Keratinocyte (primary cell): ENCODE results near the gene RSPRY1. TPM values are rescaled to one million over a fixed set of nuclear protein-coding genes. Genes with fewer than 3 reads are reported as not detected.

Experiments used
- DNase-seq: peaks from one replicate; pipeline ENCODE4 v3.0.0-alpha.2; 2011; ENCODE audit warnings: low read depth, missing footprints, low spot score
- FAIRE-seq: peaks from 2 replicates; lab custom pipeline; 2011; peaks lifted over from hg19 to GRCh38; lab: Jason Lieb, UNC
- H2AFZ ChIP-seq: 2 replicates; pipeline ENCODE4 v1.6.0; 2012; ENCODE audit warnings: low read length, control low read depth, inconsistent platforms; ENCODE audit not compliant: control insufficient read depth
- H3K27ac ChIP-seq: 2 replicates; pipeline ENCODE4 v1.5.1; 2011; ENCODE audit warnings: low read length; ENCODE audit not compliant: control insufficient read depth, insufficient read depth
- H3K27me3 ChIP-seq: 3 replicates; pipeline ENCODE4 v1.6.0; 2011; ENCODE audit warnings: low read length; ENCODE audit not compliant: control insufficient read depth, insufficient read depth; ENCODE audit errors: extremely low read depth
- H3K36me3 ChIP-seq, 2 experiments: 2 replicates in 1 of 2; 3 replicates in 1 of 2; pipeline ENCODE4 v1.5.1; 2011; ENCODE audit warnings: low read length in 2 of 2, mild to moderate bottlenecking in 1 of 2; ENCODE audit not compliant: control insufficient read depth in 2 of 2, insufficient read depth in 2 of 2; ENCODE audit errors: extremely low read depth in 1 of 2
- H3K4me1 ChIP-seq: 3 replicates; pipeline ENCODE4 v1.5.1; 2011; ENCODE audit warnings: low read length; ENCODE audit not compliant: control insufficient read depth, insufficient read depth; ENCODE audit errors: extremely low read depth
- H3K4me2 ChIP-seq: 3 replicates; pipeline ENCODE4 v1.6.0; 2011; ENCODE audit warnings: low read depth, low read length; ENCODE audit not compliant: control insufficient read depth, insufficient read depth; ENCODE audit errors: extremely low read depth
- H3K4me3 ChIP-seq, 3 experiments: fragments of 200-600 bp in 1 of 3; sonication (generic) in 1 of 3; 2 replicates in 2 of 3; 3 replicates in 1 of 3; pipeline ENCODE4 v1.5.1; 2011 to 2016; ENCODE audit warnings: low read length in 3 of 3, mild to moderate bottlenecking in 3 of 3, control low read depth in 2 of 3, inconsistent platforms in 1 of 3, low read depth in 1 of 3, mixed read lengths in 1 of 3, mixed run types in 1 of 3, moderate library complexity in 1 of 3; ENCODE audit not compliant: control insufficient read depth in 2 of 3, insufficient read depth in 2 of 3; ENCODE audit errors: extremely low read depth in 1 of 3
- H3K79me2 ChIP-seq: 2 replicates; pipeline ENCODE4 v1.6.0; 2012; ENCODE audit warnings: low read length; ENCODE audit not compliant: control insufficient read depth, insufficient read depth
- H3K9ac ChIP-seq: 3 replicates; pipeline ENCODE4 v1.6.0; 2011; ENCODE audit warnings: low read length; ENCODE audit not compliant: control insufficient read depth, insufficient read depth; ENCODE audit errors: extremely low read depth
- H3K9me1 ChIP-seq: 3 replicates; pipeline ENCODE4 v1.6.0; 2011; ENCODE audit warnings: low read length; ENCODE audit not compliant: control insufficient read depth, insufficient read depth; ENCODE audit errors: extremely low read depth
- H3K9me3 ChIP-seq: 2 replicates; pipeline ENCODE4 v1.5.1; 2012; ENCODE audit warnings: low read depth, low read length; ENCODE audit not compliant: control insufficient read depth
- H4K20me1 ChIP-seq: 3 replicates; pipeline ENCODE4 v1.6.0; 2011; ENCODE audit warnings: low read length; ENCODE audit not compliant: control insufficient read depth, insufficient read depth; ENCODE audit errors: extremely low read depth
- CTCF ChIP-seq, 3 experiments: IDR thresholded peaks in 1 of 3; conservative IDR thresholded peaks in 1 of 3; optimal IDR thresholded peaks in 1 of 3; 2 replicates in 2 of 3; 3 replicates in 1 of 3; pipeline versions ENCODE3 to v1.5.1; 2011; ENCODE audit warnings: low read length in 3 of 3, mild to moderate bottlenecking in 3 of 3, moderate library complexity in 2 of 3, control low read depth in 1 of 3, inconsistent platforms in 1 of 3; ENCODE audit not compliant: insufficient read depth in 2 of 3; ENCODE audit errors: extremely low read depth in 1 of 3
- EZH2 ChIP-seq: IDR thresholded peaks from one replicate; pipeline ENCODE4 v1.6.1; 2012; ENCODE audit warnings: inconsistent platforms, mild to moderate bottlenecking, low read length, moderate library complexity
- dilution Hi-C: fragments of 300-500 bp; cut with MboI; formaldehyde crosslinking; loops from one replicate; pipeline ENCODE4 v1.7.0; 2020; ENCODE audit warnings: low sequenced_read_pairs; ENCODE audit not compliant: extremely low pct_ligation_motif_present
- polyA plus RNA-seq, 5 experiments: library from polyadenylated mRNA; depleted of rRNA in 3 of 5; stranded (reverse) in 3 of 5; stranded (forward) in 1 of 5; unstranded in 1 of 5; fragments of >200 nt; gene quantifications; 1 replicate in 1 of 5; 2 replicates in 3 of 5; 3 replicates in 1 of 5; pipeline versions ENCODE4 v1.2.1 to v1.2.3, GENCODE V29; 2011 to 2012; ENCODE audit warnings: missing spikeins in 2 of 5, low read depth in 1 of 5, low replicate concordance in 1 of 5

Gene RSPRY1
- polyA plus RNA-seq, 1 donor (not counting 4 experiments of a cell fraction or from before 2014, with no cell fraction given) = 42.2 TPM

- DNase-seq (no peak), FAIRE-seq (no peak)
- Histone ChIP-seq H2AFZ (no peak overlapping the region), H3K4me1 (peaks cover 16% of the 10 kb centered on the region), H3K4me3 (no peak overlapping the region), H3K9me1 (peaks cover 5% of the 10 kb centered on the region), H3K9ac (no peak overlapping the region), H3K36me3 (peaks cover 6 to 8% of the 10 kb centered on the region in 2 experiments), H3K9me3 (no peaks in the 10 kb centered on the region), H3K27me3 (no peaks in the 10 kb centered on the region), H3K27ac (no peak overlapping the region), H3K79me2 (no peaks in the 10 kb centered on the region), H3K4me2 (no peak overlapping the region), H4K20me1 (no peaks in the 10 kb centered on the region)
- dilution Hi-C loops = no loop called here
- TF ChIP-seq CTCF (optimal IDR thresholded peaks at IDR 0.05 in 1 of 3, IDR thresholded peaks at IDR 0.05 in 1 of 3, conservative IDR thresholded peaks at IDR 0.05 in 1 of 3; ENCODE audit: extremely low read depth in 1 of 3, insufficient read depth in 2 of 3, low read length in 3 of 3) (no peak), EZH2 (no peak)
Observed at GRCh38 chr16:57148481-57148880, 37.6 kb upstream of the RSPRY1 start.

- no peak for TF ChIP-seq EZH2
- no peak for TF ChIP-seq CTCF (optimal IDR thresholded peaks at IDR 0.05 in 1 of 3, IDR thresholded peaks at IDR 0.05 in 1 of 3, conservative IDR thresholded peaks at IDR 0.05 in 1 of 3; ENCODE audit: extremely low read depth in 1 of 3, insufficient read depth in 2 of 3, low read length in 3 of 3)
- peaks cover 16% of the 10 kb centered on the region for H3K4me1 ChIP-seq
- H3K27me3 ChIP-seq = no peaks in the 10 kb centered on the region
- no peak overlapping the region for H3K9ac ChIP-seq
- no peak overlapping the region for H3K4me2 ChIP-seq
- H3K79me2 ChIP-seq = no peaks in the 10 kb centered on the region
- no peak overlapping the region for H3K4me3 ChIP-seq
- H3K9me3 ChIP-seq = no peaks in the 10 kb centered on the region
- dilution Hi-C loops = no loop called here
- peaks cover 12 to 15% of the 10 kb centered on the region in 2 experiments for H3K36me3 ChIP-seq
- H3K27ac ChIP-seq = no peak overlapping the region
- no peak for DNase-seq
- H3K9me1 ChIP-seq = peaks cover 5% of the 10 kb centered on the region
- FAIRE-seq = no peak
- H4K20me1 ChIP-seq = no peaks in the 10 kb centered on the region
- H2AFZ ChIP-seq = no peak overlapping the region
Observed at GRCh38 chr16:57149391-57149790, 36.7 kb upstream of the RSPRY1 start.
